SK-N-SH (cell line): ENCODE results near the gene TPD52L1. TPM values are rescaled to one million over a fixed set of nuclear protein-coding genes. Genes with fewer than 3 reads are reported as not detected.
A peak's percentile ranks its signal among the peaks of the same experiment; 100 is the strongest.

Source experiments
- CTCF ChIA-PET: fragments of 300-600, 350-600 bp; formaldehyde crosslinking; extraction: SDS; loops from one replicate; lab custom pipeline; 2021; lab: Yijun Ruan, JAX
- POLR2A ChIA-PET: fragments of 350-600 bp; sonication (Branson Sonifier 250); formaldehyde crosslinking; extraction: SDS; loops from one replicate; lab custom pipeline; 2020; ENCODE audit warnings: antibody characterized with exemption, inconsistent platforms; lab: Yijun Ruan, JAX
- DNase-seq: peaks from one replicate; pipeline ENCODE4 v3.0.0; 2012
- H2AFZ ChIP-seq: fragments of 200-600 bp; sonication (generic); 2 replicates; pipeline ENCODE4 v1.8.1; 2016; ENCODE audit warnings: antibody characterized with exemption, mild to moderate bottlenecking, low read depth
- H3F3A ChIP-seq: fragments of 200-600 bp; sonication (generic); replicated peaks from 2 replicates; pipeline ENCODE3; 2016; ENCODE audit warnings: antibody characterized with exemption, mild to moderate bottlenecking; ENCODE audit not compliant: insufficient read depth
- H3K27ac ChIP-seq, 2 experiments: fragments of 200-500 bp in 1 of 2; fragments of 200-600 bp in 1 of 2; sonication (Bioruptor generic) in 1 of 2; sonication (generic), shearing (Covaris generic) in 1 of 2; 2 replicates each; pipeline versions ENCODE4 v1.5.1 to v1.6.1; 2014 to 2016; ENCODE audit warnings: low read depth in 2 of 2, inconsistent platforms in 1 of 2, low read length in 1 of 2, mild to moderate bottlenecking in 1 of 2, mixed read lengths in 1 of 2
- H3K27me3 ChIP-seq: fragments of 200-600 bp; sonication (generic), shearing (Covaris generic); 2 replicates; pipeline ENCODE4 v1.6.1; 2016; ENCODE audit warnings: mixed run types; ENCODE audit not compliant: insufficient read depth
- H3K36me3 ChIP-seq, 2 experiments: fragments of 200-500 bp in 1 of 2; fragments of 200-600 bp in 1 of 2; sonication (Bioruptor generic) in 1 of 2; sonication (generic) in 1 of 2; replicated peaks in 1 of 2; 2 replicates each; pipeline versions ENCODE3 to v1.5.1; 2014 to 2016; ENCODE audit warnings: low read length in 1 of 2, mild to moderate bottlenecking in 1 of 2; ENCODE audit not compliant: insufficient read depth in 2 of 2, control insufficient read depth in 1 of 2
- H3K4me1 ChIP-seq, 2 experiments: fragments of 200-500 bp in 1 of 2; fragments of 200-600 bp in 1 of 2; sonication (Bioruptor generic) in 1 of 2; sonication (generic), shearing (Covaris generic) in 1 of 2; 2 replicates each; pipeline versions ENCODE4 v1.5.1 to v1.6.1; 2014 to 2016; ENCODE audit warnings: low read depth in 1 of 2, low read length in 1 of 2, mixed run types in 1 of 2; ENCODE audit not compliant: insufficient read depth in 2 of 2, control insufficient read depth in 1 of 2
- H3K4me2 ChIP-seq: fragments of 200-600 bp; sonication (generic), shearing (Covaris generic); 2 replicates; pipeline ENCODE4 v1.6.1; 2017; ENCODE audit warnings: mixed run types
- H3K4me3 ChIP-seq, 2 experiments: fragments of 200-500 bp in 1 of 2; fragments of 200-600 bp in 1 of 2; sonication (Bioruptor generic) in 1 of 2; sonication (generic), shearing (Covaris generic) in 1 of 2; 2 replicates each; pipeline versions ENCODE4 v1.5.1 to v1.8.1; 2014 to 2016; ENCODE audit warnings: low read depth in 2 of 2, inconsistent platforms in 1 of 2, low read length in 1 of 2, mild to moderate bottlenecking in 1 of 2, mixed read lengths in 1 of 2, moderate library complexity in 1 of 2
- H3K79me2 ChIP-seq: fragments of 200-600 bp; sonication (generic); 2 replicates; pipeline ENCODE4 v1.8.1; 2017; ENCODE audit warnings: mild to moderate bottlenecking; ENCODE audit not compliant: insufficient read depth
- H3K9ac ChIP-seq: fragments of 200-600 bp; sonication (generic); 2 replicates; pipeline ENCODE4 v1.6.1; 2017; ENCODE audit warnings: mixed run types
- H3K9me2 ChIP-seq: fragments of 200-600 bp; sonication (generic); 2 replicates; pipeline ENCODE4 v1.6.1; 2017; ENCODE audit warnings: mixed run types
- H3K9me3 ChIP-seq: fragments of 200-600 bp; sonication (generic); 2 replicates; pipeline ENCODE4 v1.6.1; 2017; ENCODE audit warnings: mixed run types, mild to moderate bottlenecking, moderate library complexity
- H4K20me1 ChIP-seq: fragments of 200-600 bp; sonication (generic); 2 replicates; pipeline ENCODE4 v1.6.1; 2017; ENCODE audit warnings: mild to moderate bottlenecking, mixed run types; ENCODE audit not compliant: insufficient read depth
- CHD2 ChIP-seq: fragments of 150-350 bp; IDR thresholded peaks from 2 replicates; pipeline ENCODE4 v1.6.1; 2018; ENCODE audit warnings: low read length; ENCODE audit not compliant: partially characterized antibody
- EP300 ChIP-seq, 2 experiments: IDR thresholded peaks; 2 replicates each; pipeline versions ENCODE4 v1.4.0 to v1.6.1; 2012; ENCODE audit warnings: borderline replicate concordance in 1 of 2, low read depth in 1 of 2, low read length in 1 of 2
- EZH2phosphoT487 ChIP-seq: fragments of 200-600 bp; sonication (generic); IDR thresholded peaks from 2 replicates; pipeline ENCODE4 v1.6.1; 2017; ENCODE audit warnings: low read depth, mixed run types, mild to moderate bottlenecking, antibody characterized with exemption, moderate library complexity, borderline replicate concordance
- FOSL2 ChIP-seq: IDR thresholded peaks from 2 replicates; pipeline ENCODE4 v1.4.0; 2012; ENCODE audit warnings: low read depth, mild to moderate bottlenecking, moderate library complexity, borderline replicate concordance
- GABPA ChIP-seq: IDR thresholded peaks from 2 replicates; pipeline ENCODE4 v1.4.0; 2012; ENCODE audit warnings: low read depth, mild to moderate bottlenecking
- GATA2 ChIP-seq: sonication (generic); formaldehyde crosslinking; IDR thresholded peaks from 2 replicates; pipeline ENCODE4 v1.5.0; 2020; ENCODE audit warnings: mild to moderate bottlenecking, missing genetic modification reagents
- MXI1 ChIP-seq: IDR thresholded peaks from 2 replicates; pipeline ENCODE4 v1.6.1; 2012; ENCODE audit warnings: mild to moderate bottlenecking, low read depth, low read length, improper control_type of control experiment
- POLR2AphosphoS5 ChIP-seq: IDR thresholded peaks from 2 replicates; pipeline ENCODE4 v1.6.1; 2012; ENCODE audit warnings: low read depth, low read length
- RAD21 ChIP-seq: IDR thresholded peaks from 2 replicates; pipeline ENCODE4 v1.6.1; 2012; ENCODE audit warnings: mild to moderate bottlenecking, low read length
- RCOR1 ChIP-seq: fragments of 150-350 bp; IDR thresholded peaks from 2 replicates; pipeline ENCODE4 v1.6.1; 2017; ENCODE audit warnings: antibody characterized with exemption, low read length
- SMC3 ChIP-seq: IDR thresholded peaks from 2 replicates; pipeline ENCODE4 v1.6.1; 2012; ENCODE audit warnings: low read depth, low read length, improper control_type of control experiment
- TAF1 ChIP-seq: IDR thresholded peaks from 2 replicates; pipeline ENCODE4 v1.6.1; 2012; ENCODE audit warnings: low read depth, mild to moderate bottlenecking, low read length, moderate library complexity, borderline replicate concordance
- TCF12 ChIP-seq: IDR thresholded peaks from 2 replicates; pipeline ENCODE4 v1.4.0; 2012
- TEAD4 ChIP-seq: IDR thresholded peaks from 2 replicates; pipeline ENCODE4 v1.4.0; 2012; ENCODE audit warnings: mild to moderate bottlenecking, borderline replicate concordance; ENCODE audit not compliant: insufficient read depth
- YY1 ChIP-seq: IDR thresholded peaks from 2 replicates; pipeline ENCODE4 v1.4.0; 2012; ENCODE audit warnings: low read depth, mild to moderate bottlenecking
- WGBS: methylation state at CpG from one replicate; pipeline ENCODE4 v1.1.6; 2017; ENCODE audit warnings: low lambda C conversion rate; 5-methylcytosine and 5-hydroxymethylcytosine counted together
- polyA plus RNA-seq, 3 experiments: library from polyadenylated mRNA; depleted of rRNA; stranded (reverse); fragments of >200 nt; gene quantifications; 2 replicates each; pipeline ENCODE4 v1.2.3, GENCODE V29; 2012
- TF ChIP-seq, protein P1 (sequence below): IDR thresholded peaks from 2 replicates; pipeline ENCODE4 v1.4.0; 2012; ENCODE audit warnings: low read depth, borderline replicate concordance
- TF ChIP-seq, protein P2 (sequence below): IDR thresholded peaks from 2 replicates; pipeline ENCODE4 v1.6.1; 2012; ENCODE audit warnings: mild to moderate bottlenecking, low read depth, low read length, moderate library complexity
- TF ChIP-seq, protein P3 (sequence below): fragments of 150-350 bp; IDR thresholded peaks from 2 replicates; pipeline ENCODE4 v1.6.1; 2017; ENCODE audit warnings: antibody characterized with exemption, low read length, low read depth, borderline replicate concordance

Gene TPD52L1
- polyA plus RNA-seq, 1 of the 3 experiments (the other 2 are of a cell fraction), result 0.13 TPM

DNA sequence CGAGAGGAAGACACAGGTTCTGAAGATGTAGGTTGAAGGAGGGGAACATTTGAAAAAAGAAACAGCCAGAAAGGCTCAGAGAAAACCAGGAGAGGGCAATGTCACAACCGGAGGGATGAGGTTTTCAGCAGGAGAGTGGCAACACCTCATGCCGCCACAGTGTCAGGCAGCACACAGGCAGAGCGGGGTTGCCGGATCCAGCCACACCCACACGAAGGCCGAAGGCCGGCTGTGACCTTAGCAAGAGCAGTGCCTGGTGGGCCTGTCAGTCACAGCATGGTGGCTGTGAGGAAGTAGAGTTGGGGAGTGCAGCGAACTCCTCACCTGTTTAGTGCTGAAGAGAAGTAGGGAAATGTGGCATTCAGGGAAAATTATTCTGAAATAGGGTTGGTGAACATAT, 134.1 kb downstream of the TPD52L1 start (continued):
- TF ChIP-seq, protein P1, sequence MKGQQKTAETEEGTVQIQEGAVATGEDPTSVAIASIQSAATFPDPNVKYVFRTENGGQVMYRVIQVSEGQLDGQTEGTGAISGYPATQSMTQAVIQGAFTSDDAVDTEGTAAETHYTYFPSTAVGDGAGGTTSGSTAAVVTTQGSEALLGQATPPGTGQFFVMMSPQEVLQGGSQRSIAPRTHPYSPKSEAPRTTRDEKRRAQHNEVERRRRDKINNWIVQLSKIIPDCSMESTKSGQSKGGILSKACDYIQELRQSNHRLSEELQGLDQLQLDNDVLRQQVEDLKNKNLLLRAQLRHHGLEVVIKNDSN, result no peak

DNA sequence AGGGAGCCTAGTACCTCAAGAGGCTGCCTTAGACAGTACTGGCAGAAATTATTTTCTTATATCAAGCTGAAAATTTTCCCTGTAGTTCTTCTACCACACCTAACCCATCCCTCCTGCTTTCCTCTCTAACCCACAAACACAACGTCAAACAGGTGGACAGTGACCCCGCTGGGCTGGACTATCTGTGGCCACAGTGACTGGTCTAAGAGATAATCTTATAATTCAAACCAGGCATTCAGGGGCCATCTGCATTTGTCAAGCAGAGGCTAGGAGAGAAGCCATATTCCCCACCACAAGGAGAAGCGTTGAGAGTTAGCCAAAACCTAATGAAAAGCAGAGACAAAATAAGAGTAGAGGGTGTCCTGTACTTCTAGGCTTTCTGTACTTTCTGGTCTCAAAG, 140.0 kb downstream of the TPD52L1 start:
- DNase-seq, result peak; percentile 72
- Histone ChIP-seq H3K36me3 (peaks cover 27 to 65% of the 10 kb centered on the region in 2 experiments), H3K79me2 (no peaks in the 10 kb centered on the region), H3K27ac (peak overlapping the region in 1 of 2 experiments; percentile 74; a peak in 2 of 4 replicates), H3F3A (no peaks in the 10 kb centered on the region), H3K9me2 (no peaks in the 10 kb centered on the region), H3K27me3 (no peaks in the 10 kb centered on the region), H3K9me3 (no peaks in the 10 kb centered on the region), H3K9ac (no peak overlapping the region), H3K4me3 (no peak overlapping the region), H2AFZ (no peak overlapping the region), H3K4me1 (peaks cover 0 to 26% of the 10 kb centered on the region in 2 experiments; a peak in 2 of 4 replicates), H4K20me1 (no peaks in the 10 kb centered on the region), H3K4me2 (no peak overlapping the region)
- ChIA-PET POLR2A (interaction anchor here (1.0 kb wide), 1 partner anchor 8 kb away, joined by 4 read pairs; no protein-coding TSS in a partner anchor), CTCF (interaction anchor here (1.0 to 1.6 kb wide), 3 partner anchors 14 to 662 kb away, joined by 3 to 4 read pairs (median 3); no protein-coding TSS in a partner anchor)
- WGBS, result 38% methylated on average over 3 of the region's 3 CpGs
- TF ChIP-seq RAD21 (peak; percentile 34), GATA2 (CRISPR knock-in tag) (peak; percentile 65; the same call in 1 of the 2 replicates), POLR2AphosphoS5 (no peak), CHD2 (peak; percentile 69), EP300 (IDR thresholded peaks at IDR 0.05; ENCODE audit: borderline replicate concordance in 1 of 2, low read depth in 1 of 2, low read length in 1 of 2) (peak in 1 of 2 experiments; percentile 80; a peak in 2 of 4 replicates), YY1 (no peak), GABPA (no peak), MXI1 (peak; percentile 30; the same call in 1 of the 2 replicates), TCF12 (peak; percentile 66)
- TF ChIP-seq, protein P2, sequence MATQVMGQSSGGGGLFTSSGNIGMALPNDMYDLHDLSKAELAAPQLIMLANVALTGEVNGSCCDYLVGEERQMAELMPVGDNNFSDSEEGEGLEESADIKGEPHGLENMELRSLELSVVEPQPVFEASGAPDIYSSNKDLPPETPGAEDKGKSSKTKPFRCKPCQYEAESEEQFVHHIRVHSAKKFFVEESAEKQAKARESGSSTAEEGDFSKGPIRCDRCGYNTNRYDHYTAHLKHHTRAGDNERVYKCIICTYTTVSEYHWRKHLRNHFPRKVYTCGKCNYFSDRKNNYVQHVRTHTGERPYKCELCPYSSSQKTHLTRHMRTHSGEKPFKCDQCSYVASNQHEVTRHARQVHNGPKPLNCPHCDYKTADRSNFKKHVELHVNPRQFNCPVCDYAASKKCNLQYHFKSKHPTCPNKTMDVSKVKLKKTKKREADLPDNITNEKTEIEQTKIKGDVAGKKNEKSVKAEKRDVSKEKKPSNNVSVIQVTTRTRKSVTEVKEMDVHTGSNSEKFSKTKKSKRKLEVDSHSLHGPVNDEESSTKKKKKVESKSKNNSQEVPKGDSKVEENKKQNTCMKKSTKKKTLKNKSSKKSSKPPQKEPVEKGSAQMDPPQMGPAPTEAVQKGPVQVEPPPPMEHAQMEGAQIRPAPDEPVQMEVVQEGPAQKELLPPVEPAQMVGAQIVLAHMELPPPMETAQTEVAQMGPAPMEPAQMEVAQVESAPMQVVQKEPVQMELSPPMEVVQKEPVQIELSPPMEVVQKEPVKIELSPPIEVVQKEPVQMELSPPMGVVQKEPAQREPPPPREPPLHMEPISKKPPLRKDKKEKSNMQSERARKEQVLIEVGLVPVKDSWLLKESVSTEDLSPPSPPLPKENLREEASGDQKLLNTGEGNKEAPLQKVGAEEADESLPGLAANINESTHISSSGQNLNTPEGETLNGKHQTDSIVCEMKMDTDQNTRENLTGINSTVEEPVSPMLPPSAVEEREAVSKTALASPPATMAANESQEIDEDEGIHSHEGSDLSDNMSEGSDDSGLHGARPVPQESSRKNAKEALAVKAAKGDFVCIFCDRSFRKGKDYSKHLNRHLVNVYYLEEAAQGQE, result no peak

DNA sequence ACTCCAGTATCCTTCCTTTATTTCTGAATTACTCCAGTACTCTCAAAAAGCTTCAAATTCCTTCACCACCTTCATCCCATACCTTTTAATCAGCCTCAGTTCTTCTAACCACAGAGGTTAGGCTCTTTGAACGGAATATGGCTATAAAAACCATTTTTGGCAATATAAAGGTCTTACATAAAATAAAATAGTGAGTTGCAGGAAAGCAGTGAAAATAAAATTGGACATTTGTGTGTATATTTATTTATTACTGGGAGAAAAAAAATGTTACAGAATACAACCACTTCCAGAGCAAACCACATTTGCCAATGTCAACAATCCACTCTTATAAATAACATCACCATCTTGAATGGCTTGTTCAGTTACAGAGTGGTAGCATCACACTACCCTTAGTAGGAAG, 140.5 kb downstream of the TPD52L1 start:
- Histone ChIP-seq H3K9me3 (no peaks in the 10 kb centered on the region), H3K4me1 (peaks cover 0 to 26% of the 10 kb centered on the region in 2 experiments; a peak in 2 of 4 replicates), H3K36me3 (peaks cover 29 to 67% of the 10 kb centered on the region in 2 experiments), H3K9ac (no peak overlapping the region), H3K27me3 (no peaks in the 10 kb centered on the region), H2AFZ (no peak overlapping the region), H3F3A (no peaks in the 10 kb centered on the region)
- 95% methylated on average over 1 of the region's 1 CpG for WGBS
- CTCF ChIA-PET, result interaction anchor here (1.1 kb wide), 1 partner anchor 662 kb away, joined by 3 read pairs; no protein-coding TSS in a partner anchor
- DNase-seq, result no peak
- no peak for TF ChIP-seq TAF1
- no peak for TF ChIP-seq MXI1
- no peak for TF ChIP-seq GATA2 (CRISPR knock-in tag)
- TF ChIP-seq TEAD4, result no peak
- no peak for TF ChIP-seq GABPA
- TF ChIP-seq, protein P3, sequence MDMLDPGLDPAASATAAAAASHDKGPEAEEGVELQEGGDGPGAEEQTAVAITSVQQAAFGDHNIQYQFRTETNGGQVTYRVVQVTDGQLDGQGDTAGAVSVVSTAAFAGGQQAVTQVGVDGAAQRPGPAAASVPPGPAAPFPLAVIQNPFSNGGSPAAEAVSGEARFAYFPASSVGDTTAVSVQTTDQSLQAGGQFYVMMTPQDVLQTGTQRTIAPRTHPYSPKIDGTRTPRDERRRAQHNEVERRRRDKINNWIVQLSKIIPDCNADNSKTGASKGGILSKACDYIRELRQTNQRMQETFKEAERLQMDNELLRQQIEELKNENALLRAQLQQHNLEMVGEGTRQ, result no peak
- TF ChIP-seq SMC3, result no peak
- no peak for TF ChIP-seq EZH2phosphoT487
- TF ChIP-seq RCOR1, result no peak
- TF ChIP-seq FOSL2, result no peak
- TF ChIP-seq TCF12, result no peak
- TF ChIP-seq, all 33 proteins: peak for 0
- Histone ChIP-seq H3K9me2 (no peaks in the 10 kb centered on the region), H3K27ac (peak overlapping the region in 1 of 2 experiments; percentile 74; a peak in 2 of 4 replicates), H3K4me2 (no peak overlapping the region), H4K20me1 (no peaks in the 10 kb centered on the region), H3K79me2 (no peaks in the 10 kb centered on the region), H3K4me3 (no peak overlapping the region)
- POLR2A ChIA-PET, result no interaction called here
